ENCODE results near the gene C16orf82. TPM values are rescaled to one million over a fixed set of nuclear protein-coding genes. Genes with fewer than 3 reads are reported as not detected.
"Not testable (repeated sequence)": the region's sequence is repeated elsewhere in the genome, so short reads cannot be mapped to it uniquely, and the experiment has no call there.

C16orf82 gene
- polyA plus RNA-seq (2013, experiment 1 of 2; ENCODE audit: insufficient read length) = not detected
- not detected for polyA plus RNA-seq (2013, experiment 2 of 2; ENCODE audit: insufficient read length)

GRCh38 chr16:27066668-27067537 is at the start of gene C16orf82:
C16orf82 (plus strand) TSS chr16:27066927.
- no peak for DNase-seq

- no peak for DNase-seq
Observed at GRCh38 chr16:27020031-27020430, 46.7 kb upstream of the C16orf82 start.

- no peak for DNase-seq
Observed at GRCh38 chr16:27024010-27024409, 42.7 kb upstream of the C16orf82 start.

- no peak for DNase-seq
Observed at GRCh38 chr16:27025581-27025980, 41.1 kb upstream of the C16orf82 start.

GRCh38 chr16:27027971-27028370 is 38.8 kb upstream of the C16orf82 start:
- DNase-seq = no peak

GRCh38 chr16:27028591-27029110 is 38.1 kb upstream of the C16orf82 start:
- no peak for DNase-seq

GRCh38 chr16:27029525-27029924 is 37.2 kb upstream of the C16orf82 start:
- DNase-seq = no peak

- no peak for DNase-seq
Observed at GRCh38 chr16:27033281-27033979, 33.3 kb upstream of the C16orf82 start.

GRCh38 chr16:27040732-27041131 is 26.0 kb upstream of the C16orf82 start:
- DNase-seq = no peak

GRCh38 chr16:27046958-27047518 is 19.7 kb upstream of the C16orf82 start:
- no peak for DNase-seq

- DNase-seq = no peak
Observed at GRCh38 chr16:27048316-27048715, 18.4 kb upstream of the C16orf82 start.

- DNase-seq = no peak
Observed at GRCh38 chr16:27049117-27049516, 17.6 kb upstream of the C16orf82 start.

- DNase-seq = no peak
Observed at GRCh38 chr16:27052007-27052406, 14.7 kb upstream of the C16orf82 start.

- no peak for DNase-seq
Observed at GRCh38 chr16:27053996-27054395, 12.7 kb upstream of the C16orf82 start.

GRCh38 chr16:27058299-27058698 is 8.4 kb upstream of the C16orf82 start:
- DNase-seq = no peak

- no peak for DNase-seq
Observed at GRCh38 chr16:27070776-27071175, 4.0 kb downstream of the C16orf82 start.

GRCh38 chr16:27073733-27074132 is 7.0 kb downstream of the C16orf82 start:
- DNase-seq = no peak

- no peak for DNase-seq
Observed at GRCh38 chr16:27080895-27081294, 14.2 kb downstream of the C16orf82 start.

GRCh38 chr16:27083861-27084261 is 17.1 kb downstream of the C16orf82 start:
- no peak for DNase-seq

GRCh38 chr16:27084307-27085028 is 17.7 kb downstream of the C16orf82 start:
- no peak for DNase-seq

- no peak for DNase-seq
Observed at GRCh38 chr16:27085182-27085581, 18.5 kb downstream of the C16orf82 start.

GRCh38 chr16:27086031-27086430 is 19.3 kb downstream of the C16orf82 start:
- DNase-seq = not testable (repeated sequence)

All from fibroblast of skin of abdomen (primary cell).